ENCODE results near the gene MAGI2. TPM values are rescaled to one million over a fixed set of nuclear protein-coding genes. Genes with fewer than 3 reads are reported as not detected.

MAGI2 gene
- total RNA-seq, 1 donor from 2014 or later = 0.05 TPM

- intact Hi-C loops (cut with micrococcal nuclease) = no loop called here
Measured at GRCh38 chr7:78206769-78207168, 1246.7 kb downstream of the MAGI2 start.

GRCh38 chr7:78203042-78203720 lies 1250.3 kb downstream of the MAGI2 start:
- intact Hi-C loops (cut with micrococcal nuclease) = no loop called here

- intact Hi-C loops (cut with micrococcal nuclease) = no loop called here
Measured at GRCh38 chr7:78198756-78199155, 1254.7 kb downstream of the MAGI2 start.

GRCh38 chr7:78197447-78197846 lies 1256.0 kb downstream of the MAGI2 start:
- intact Hi-C loops (cut with micrococcal nuclease) = no loop called here

- intact Hi-C loops (cut with micrococcal nuclease) = no loop called here
Measured at GRCh38 chr7:78195281-78195680, 1258.2 kb downstream of the MAGI2 start.

- intact Hi-C loops (cut with micrococcal nuclease) = no loop called here
Measured at GRCh38 chr7:78194611-78195010, 1258.9 kb downstream of the MAGI2 start.

- intact Hi-C loops (cut with micrococcal nuclease) = no loop called here
Measured at GRCh38 chr7:78191475-78192079, 1261.9 kb downstream of the MAGI2 start.

- intact Hi-C loops (cut with micrococcal nuclease) = no loop called here
Measured at GRCh38 chr7:78189762-78190161, 1263.7 kb downstream of the MAGI2 start.

GRCh38 chr7:78185149-78185745 lies 1268.2 kb downstream of the MAGI2 start:
- intact Hi-C loops (cut with micrococcal nuclease) = no loop called here

GRCh38 chr7:78184299-78184698 lies 1269.2 kb downstream of the MAGI2 start:
- intact Hi-C loops (cut with micrococcal nuclease) = no loop called here

- intact Hi-C loops (cut with micrococcal nuclease) = no loop called here
Measured at GRCh38 chr7:78179827-78180477, 1273.5 kb downstream of the MAGI2 start.

- intact Hi-C loops (cut with micrococcal nuclease) = no loop called here
Measured at GRCh38 chr7:78179211-78179610, 1274.3 kb downstream of the MAGI2 start.

- intact Hi-C loops (cut with micrococcal nuclease) = no loop called here
Measured at GRCh38 chr7:78178319-78178718, 1275.1 kb downstream of the MAGI2 start.

- intact Hi-C loops (cut with micrococcal nuclease) = no loop called here
Measured at GRCh38 chr7:78176171-78176570, 1277.3 kb downstream of the MAGI2 start.

- intact Hi-C loops (cut with micrococcal nuclease) = no loop called here
Measured at GRCh38 chr7:78175330-78176100, 1278.0 kb downstream of the MAGI2 start.

GRCh38 chr7:78173666-78174065 lies 1279.8 kb downstream of the MAGI2 start:
- intact Hi-C loops (cut with micrococcal nuclease) = no loop called here

GRCh38 chr7:78172933-78173591 lies 1280.4 kb downstream of the MAGI2 start:
- intact Hi-C loops (cut with micrococcal nuclease) = no loop called here

- intact Hi-C loops (cut with micrococcal nuclease) = no loop called here
Measured at GRCh38 chr7:78172267-78172757, 1281.2 kb downstream of the MAGI2 start.

- intact Hi-C loops (cut with micrococcal nuclease) = no loop called here
Measured at GRCh38 chr7:78171398-78171797, 1282.1 kb downstream of the MAGI2 start.

- intact Hi-C loops (cut with micrococcal nuclease) = no loop called here
Measured at GRCh38 chr7:78170815-78171214, 1282.7 kb downstream of the MAGI2 start.

GRCh38 chr7:78169992-78170391 lies 1283.5 kb downstream of the MAGI2 start:
- intact Hi-C loops (cut with micrococcal nuclease) = no loop called here
